ENCODE results near the gene CRLF3.

- TF ChIP-seq CTCF (conservative IDR thresholded peaks at IDR 0.05 in 1 of 2, IDR thresholded peaks at IDR 0.05 in 1 of 2; ENCODE audit: low read depth in 1 of 2, low read length in 2 of 2) (no peak), EZH2 (IDR thresholded peaks at IDR 0.05; ENCODE audit: low read length, missing control alignments) (no peak)
Observed at GRCh38 chr17:30812218-30813177, 12.0 kb downstream of the CRLF3 start.

All from fibroblast of lung (primary cell).